Fibroblast of lung (primary cell): ENCODE measurements around the gene RUBCN. TPM values are rescaled to one million over a fixed set of nuclear protein-coding genes. Genes with fewer than 3 reads are reported as not detected.

Experiments
- DNase-seq, 2 donors: peaks; one replicate each; pipeline versions ENCODE4 v3.0.0 to v3.0.0-alpha.2; 2010; ENCODE audit warnings: low read depth in 2 of 2
- H2AFZ ChIP-seq: 2 replicates; pipeline ENCODE4 v1.5.1; 2012; ENCODE audit warnings: low read length, control low read depth, inconsistent platforms
- H3K27ac ChIP-seq: 2 replicates; pipeline ENCODE4 v1.5.1; 2011; ENCODE audit warnings: low read length, control low read depth; ENCODE audit not compliant: insufficient read depth
- H3K27me3 ChIP-seq: 2 replicates; pipeline ENCODE4 v1.5.1; 2011; ENCODE audit warnings: mild to moderate bottlenecking, low read length; ENCODE audit not compliant: control insufficient read depth, insufficient read depth
- H3K36me3 ChIP-seq: 2 replicates; pipeline ENCODE4 v1.5.1; 2011; ENCODE audit warnings: low read length; ENCODE audit not compliant: control insufficient read depth, insufficient read depth
- H3K4me1 ChIP-seq: 2 replicates; pipeline ENCODE4 v1.5.1; 2011; ENCODE audit warnings: low read length; ENCODE audit not compliant: control insufficient read depth, insufficient read depth; ENCODE audit errors: extremely low read depth
- H3K4me2 ChIP-seq: 2 replicates; pipeline ENCODE4 v1.5.1; 2011; ENCODE audit warnings: low read length, control low read depth; ENCODE audit not compliant: insufficient read depth; ENCODE audit errors: extremely low read depth
- H3K4me3 ChIP-seq, 4 experiments: fragments of 200-600 bp in 1 of 4; sonication (generic) in 1 of 4; replicated peaks in 1 of 4; 2 replicates each; pipeline ENCODE4 v1.5.1; 2011 to 2016; ENCODE audit warnings: low read length in 4 of 4, low read depth in 3 of 4, mild to moderate bottlenecking in 3 of 4, control low read depth in 2 of 4, inconsistent platforms in 1 of 4, mixed read lengths in 1 of 4; ENCODE audit not compliant: insufficient read depth in 1 of 4; ENCODE audit errors: control extremely low read depth in 1 of 4
- H3K79me2 ChIP-seq: 2 replicates; pipeline ENCODE4 v1.5.1; 2012; ENCODE audit warnings: mild to moderate bottlenecking, low read length, inconsistent platforms; ENCODE audit not compliant: control insufficient read depth, insufficient read depth
- H3K9ac ChIP-seq: 2 replicates; pipeline ENCODE4 v1.5.1; 2011; ENCODE audit warnings: mild to moderate bottlenecking, low read length, control low read depth; ENCODE audit not compliant: insufficient read depth
- H3K9me3 ChIP-seq: 2 replicates; pipeline ENCODE4 v1.5.1; 2012; ENCODE audit warnings: low read depth, low read length; ENCODE audit not compliant: control insufficient read depth, insufficient read depth
- H4K20me1 ChIP-seq: 2 replicates; pipeline ENCODE4 v1.5.1; 2011; ENCODE audit warnings: low read length; ENCODE audit not compliant: control insufficient read depth, insufficient read depth; ENCODE audit errors: extremely low read depth
- EZH2 ChIP-seq: IDR thresholded peaks from 2 replicates; pipeline ENCODE4 v1.5.1; 2012; ENCODE audit warnings: low read length, control low read depth, mild to moderate bottlenecking; ENCODE audit errors: missing control alignments
- polyA plus RNA-seq, 2 donors: library from polyadenylated mRNA; depleted of rRNA in 1 of 2; stranded (reverse) in 1 of 2; unstranded in 1 of 2; fragments of >200 nt; gene quantifications; 2 replicates each; pipeline ENCODE4 v1.2.1, GENCODE V29; 2011 to 2012; ENCODE audit warnings: missing spikeins in 1 of 2
- total RNA-seq: library from RNA; depleted of rRNA; stranded (reverse); fragments of >200 nt; gene quantifications from 2 replicates; pipeline ENCODE4 v1.2.1, GENCODE V29; 2014
- TF ChIP-seq, protein P1 (sequence below), 2 donors: IDR thresholded peaks in 1 of 2; conservative IDR thresholded peaks in 1 of 2; 1 replicate in 1 of 2; 2 replicates in 1 of 2; pipeline ENCODE4 v1.5.1; 2011 to 2012; ENCODE audit warnings: low read length in 2 of 2, control low read depth in 1 of 2, inconsistent platforms in 1 of 2, low read depth in 1 of 2, mild to moderate bottlenecking in 1 of 2

The RUBCN gene
- total and polyA plus RNA-seq, 2 donors (not counting 1 experiment from before 2014, with no cell fraction given), result 13.0 to 15.2 TPM

DNA sequence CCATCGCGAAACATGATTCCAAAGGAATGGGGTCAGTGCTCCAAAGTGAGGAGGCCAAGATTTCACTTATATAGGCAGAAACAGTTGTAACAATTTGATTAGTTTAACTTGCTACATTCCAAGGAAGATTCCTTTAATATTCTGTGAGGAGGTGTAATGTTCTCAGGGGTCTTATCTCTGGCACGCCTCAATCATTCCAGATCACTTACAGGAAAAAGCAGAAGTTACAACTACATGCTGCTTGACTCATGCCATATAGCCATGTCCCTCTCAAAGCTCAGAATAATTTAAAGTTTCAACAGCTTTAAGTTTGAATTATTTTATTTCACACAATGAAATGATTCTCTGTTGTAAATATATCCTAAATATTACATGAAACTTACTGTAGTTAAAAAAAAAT, 9.5 kb upstream of the RUBCN start:
- TF ChIP-seq, protein P1, sequence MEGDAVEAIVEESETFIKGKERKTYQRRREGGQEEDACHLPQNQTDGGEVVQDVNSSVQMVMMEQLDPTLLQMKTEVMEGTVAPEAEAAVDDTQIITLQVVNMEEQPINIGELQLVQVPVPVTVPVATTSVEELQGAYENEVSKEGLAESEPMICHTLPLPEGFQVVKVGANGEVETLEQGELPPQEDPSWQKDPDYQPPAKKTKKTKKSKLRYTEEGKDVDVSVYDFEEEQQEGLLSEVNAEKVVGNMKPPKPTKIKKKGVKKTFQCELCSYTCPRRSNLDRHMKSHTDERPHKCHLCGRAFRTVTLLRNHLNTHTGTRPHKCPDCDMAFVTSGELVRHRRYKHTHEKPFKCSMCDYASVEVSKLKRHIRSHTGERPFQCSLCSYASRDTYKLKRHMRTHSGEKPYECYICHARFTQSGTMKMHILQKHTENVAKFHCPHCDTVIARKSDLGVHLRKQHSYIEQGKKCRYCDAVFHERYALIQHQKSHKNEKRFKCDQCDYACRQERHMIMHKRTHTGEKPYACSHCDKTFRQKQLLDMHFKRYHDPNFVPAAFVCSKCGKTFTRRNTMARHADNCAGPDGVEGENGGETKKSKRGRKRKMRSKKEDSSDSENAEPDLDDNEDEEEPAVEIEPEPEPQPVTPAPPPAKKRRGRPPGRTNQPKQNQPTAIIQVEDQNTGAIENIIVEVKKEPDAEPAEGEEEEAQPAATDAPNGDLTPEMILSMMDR (conservative IDR thresholded peaks at IDR 0.05 in 1 of 2, IDR thresholded peaks at IDR 0.05 in 1 of 2; ENCODE audit: low read depth in 1 of 2, low read length in 2 of 2), result no peak
- TF ChIP-seq EZH2, result no peak
- Histone ChIP-seq H3K27me3 (no peaks in the 10 kb centered on the region), H3K9ac (no peak overlapping the region), H3K27ac (no peak overlapping the region), H3K36me3 (no peaks in the 10 kb centered on the region), H3K79me2 (peaks cover 7% of the 10 kb centered on the region), H3K4me2 (no peak overlapping the region), H3K4me3 (no peak overlapping the region), H2AFZ (no peak overlapping the region), H3K4me1 (peaks cover 4% of the 10 kb centered on the region), H3K9me3 (no peaks in the 10 kb centered on the region), H4K20me1 (no peaks in the 10 kb centered on the region)
- DNase-seq, result no peak

DNA sequence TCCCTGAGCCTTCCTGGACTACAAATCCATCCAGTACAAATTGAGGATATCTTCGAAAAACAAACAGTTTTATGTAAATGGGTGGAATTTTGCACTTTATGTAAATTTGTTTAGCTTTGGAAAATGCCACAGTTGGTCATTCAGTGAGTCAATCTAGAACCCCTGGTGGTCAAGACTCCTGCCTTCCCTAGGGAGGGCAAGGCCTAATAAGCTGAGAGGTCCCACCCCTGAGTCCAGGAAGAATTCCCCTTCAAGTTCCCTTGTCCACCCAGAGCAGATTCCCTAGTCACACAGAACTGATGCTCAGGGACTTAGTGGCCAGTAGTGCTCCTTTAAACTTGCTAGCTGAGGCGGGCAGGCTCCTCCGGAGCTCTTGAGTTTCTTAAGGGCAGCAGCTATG, 6.1 kb upstream of the RUBCN start:
- H3K36me3 ChIP-seq, result no peaks in the 10 kb centered on the region
- TF ChIP-seq, protein P1 (conservative IDR thresholded peaks at IDR 0.05 in 1 of 2, IDR thresholded peaks at IDR 0.05 in 1 of 2; ENCODE audit: low read depth in 1 of 2, low read length in 2 of 2), result no peak
- TF ChIP-seq EZH2, result no peak
- no peak overlapping the region for H3K27ac ChIP-seq
- no peak overlapping the region for H3K4me2 ChIP-seq
- no peak overlapping the region for H3K9ac ChIP-seq
- no peak overlapping the region for H2AFZ ChIP-seq
- peaks cover under 1% of the 10 kb centered on the region for H3K4me1 ChIP-seq
- H3K27me3 ChIP-seq, result no peaks in the 10 kb centered on the region
- no peaks in the 10 kb centered on the region for H3K79me2 ChIP-seq
- H3K4me3 ChIP-seq, result no peak overlapping the region
- H3K9me3 ChIP-seq, result no peaks in the 10 kb centered on the region
- no peaks in the 10 kb centered on the region for H4K20me1 ChIP-seq
- no peak for DNase-seq

DNA sequence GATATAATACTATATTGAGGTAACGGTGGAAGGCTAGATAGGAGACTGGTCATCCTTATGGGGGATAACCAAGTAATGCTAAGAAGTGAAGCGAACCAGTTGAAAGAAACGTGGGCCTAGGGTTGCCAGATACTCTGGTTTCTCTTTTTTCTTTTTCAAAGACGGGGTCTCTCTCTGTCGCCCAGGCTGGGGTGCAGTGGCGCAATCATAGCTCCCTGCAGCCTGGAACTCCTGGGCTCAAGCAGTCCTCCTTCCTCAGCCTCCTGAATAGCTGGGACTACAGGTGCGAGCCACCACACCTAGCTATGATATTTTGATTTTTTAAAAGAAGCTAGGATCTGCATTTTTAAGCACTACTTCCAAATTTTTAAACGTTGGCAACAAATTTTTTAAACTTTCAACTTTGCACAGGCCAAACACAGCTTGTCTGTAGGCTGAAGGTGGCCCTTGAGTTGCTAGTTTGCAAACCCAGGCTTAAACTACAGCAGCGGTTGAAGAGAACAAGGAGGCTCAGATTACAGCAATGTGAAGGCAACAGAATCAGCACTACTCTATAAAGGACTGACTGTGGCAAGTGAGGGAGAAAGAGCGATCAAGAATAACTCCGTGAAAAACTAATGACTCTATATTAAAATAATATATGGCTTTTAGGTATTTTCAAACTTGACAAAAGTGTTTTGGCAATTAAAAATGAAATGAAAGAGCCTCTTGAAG, 1.2 kb upstream of the RUBCN start:
- Histone ChIP-seq H3K27me3 (no peaks in the 10 kb centered on the region), H3K9ac (no peak overlapping the region), H3K4me2 (peak overlapping the region; percentile 100), H3K9me3 (no peaks in the 10 kb centered on the region), H3K27ac (no peak overlapping the region), H3K4me3 (peak overlapping the region; percentile 68 to 93 (median 90)), H2AFZ (peak overlapping the region; percentile 90), H3K4me1 (peaks cover 6% of the 10 kb centered on the region), H4K20me1 (no peaks in the 10 kb centered on the region), H3K36me3 (no peaks in the 10 kb centered on the region), H3K79me2 (peaks cover 26% of the 10 kb centered on the region)
- no peak for TF ChIP-seq EZH2
- TF ChIP-seq, protein P1 (conservative IDR thresholded peaks at IDR 0.05 in 1 of 2, IDR thresholded peaks at IDR 0.05 in 1 of 2; ENCODE audit: low read depth in 1 of 2, low read length in 2 of 2), result no peak
- DNase-seq, result no peak
